Measurements from ENCODE around the gene LIAS. TPM values are rescaled to one million over a fixed set of nuclear protein-coding genes. Genes with fewer than 3 reads are reported as not detected.
A peak's percentile ranks its signal among the peaks of the same experiment; 100 is the strongest.

Gene LIAS
- total and polyA plus RNA-seq, 12 donors = 12.7 to 32.4 (median 26.0) TPM

GRCh38 chr4:39524161-39524957, 65.5 kb downstream of the LIAS start:
- Histone ChIP-seq H3K4me1 (peaks cover 0 to 35% (median 21%) of the 10 kb centered on the region in 9 donors), H3K27me3 (no peaks in the 10 kb centered on the region), H3K9me3 (no peaks in the 10 kb centered on the region), H3K36me3 (peaks cover 0 to 25% (median 8%) of the 10 kb centered on the region in 9 donors), H3K4me3 (no peak overlapping the region), H3K27ac (no peak overlapping the region)
- DNase-seq = no peak
- no peak for ATAC-seq
- intact Hi-C loops (cut with DNase I) = loop anchor here in 1 of 10 donors (5.0 kb wide), 1 partner anchor 62 kb away; no protein-coding TSS in a partner anchor
- TF ChIP-seq CTCF (IDR thresholded peaks at IDR 0.05) = no peak
- 87 to 88% methylated on average over 7 of the region's 7 CpGs for WGBS, 2 donors

- no peak for TF ChIP-seq CTCF (IDR thresholded peaks at IDR 0.05)
- peak overlapping the region; percentile 65 to 99 (median 96) for H3K27ac ChIP-seq
- H3K27me3 ChIP-seq = no peaks in the 10 kb centered on the region
- peaks cover 0 to 7% (median 0%) of the 10 kb centered on the region in 11 donors for H3K9me3 ChIP-seq
- H3K36me3 ChIP-seq = peaks cover 0 to 8% (median 0%) of the 10 kb centered on the region in 9 donors
- 24% methylated on average over 9 of the region's 9 CpGs for WGBS, 2 donors
- no peak for DNase-seq
- no peak for ATAC-seq
- peak overlapping the region; percentile 74 to 98 (median 88) for H3K4me3 ChIP-seq
- H3K4me1 ChIP-seq = peaks cover 0 to 35% (median 21%) of the 10 kb centered on the region in 9 donors
- intact Hi-C loops (cut with DNase I) = loop anchor here in 7 of 10 donors (2.0 to 5.0 kb wide), 6 partner anchors 59 to 451 kb away; partner anchors contain the start of genes PDS5A (in 4 of the 7), SMIM14 (in 4 of the 7) and UBE2K (in 1 of the 7)
These were observed 67.2 kb downstream of the LIAS start for GRCh38 chr4:39525822-39526690.

- ATAC-seq (peak in 6 of 8 donors; percentile 46 to 79 (median 72)), DNase-seq (peak in 1 of 2 donors; percentile 30)
- intact Hi-C loops (cut with DNase I) = loop anchor here in 8 of 10 donors (1.0 to 5.0 kb wide), 8 partner anchors 60 to 450 kb away; partner anchors contain the start of genes SMIM14 (in 5 of the 8), PDS5A (in 4 of the 8) and UBE2K (in 1 of the 8)
- Histone ChIP-seq H3K27me3 (no peaks in the 10 kb centered on the region), H3K9me3 (peaks cover 0 to 7% (median 0%) of the 10 kb centered on the region in 11 donors), H3K4me3 (peak overlapping the region; percentile 74 to 98 (median 88)), H3K27ac (peak overlapping the region; percentile 65 to 99 (median 96)), H3K4me1 (peaks cover 0 to 35% (median 21%) of the 10 kb centered on the region in 9 donors), H3K36me3 (peaks cover 0 to 11% (median 0%) of the 10 kb centered on the region in 9 donors)
- TF ChIP-seq CTCF (IDR thresholded peaks at IDR 0.05) = no peak
- WGBS, 2 donors = 0 to 1% methylated on average over 33 of the region's 33 CpGs
These were observed 68.0 kb downstream of the LIAS start for GRCh38 chr4:39526765-39527295.

Measured in heart right ventricle (tissue), 16 donors.